Cardiac fibroblast (primary cell): ENCODE measurements around the gene FIGNL1.

ENCODE experiments used
- DNase-seq, 2 donors: peaks; one replicate each; pipeline versions ENCODE4 v3.0.0 to v3.0.0-alpha.2; 2010; ENCODE audit warnings: low read depth in 2 of 2
- H3K4me3 ChIP-seq, 2 donors: replicated peaks in 1 of 2; 1 replicate in 1 of 2; 2 replicates in 1 of 2; pipeline ENCODE4 v1.5.1; 2011; ENCODE audit warnings: low read depth in 2 of 2, low read length in 2 of 2, mild to moderate bottlenecking in 2 of 2, moderate library complexity in 1 of 2
- TF ChIP-seq, protein P1 (sequence below): IDR thresholded peaks from one replicate; pipeline ENCODE4 v1.5.1; 2011; ENCODE audit warnings: low read depth, mild to moderate bottlenecking, low read length, inconsistent platforms

FIGNL1 gene

DNA sequence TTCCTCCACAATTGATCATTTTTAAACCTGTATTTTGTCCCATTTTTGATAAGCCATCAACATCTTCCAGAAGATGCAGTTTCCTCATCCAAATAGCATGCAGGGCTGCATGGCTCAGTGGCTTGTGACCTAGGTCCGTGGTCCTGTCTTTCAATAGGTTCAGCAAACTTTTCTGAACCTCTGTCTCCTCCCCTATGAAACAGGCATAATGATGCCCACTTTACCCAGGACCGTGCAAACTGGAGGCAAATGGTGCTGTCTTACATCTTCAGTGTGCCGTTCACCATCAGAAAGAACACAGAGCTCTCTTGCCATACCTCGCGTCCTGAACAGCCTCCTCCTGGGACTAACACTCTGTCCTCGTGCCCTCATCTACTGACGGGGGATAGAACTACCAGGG is 22.3 kb upstream of the FIGNL1 start:
- DNase-seq, result no peak
- H3K4me3 ChIP-seq, result no peak overlapping the region
- TF ChIP-seq, protein P1, sequence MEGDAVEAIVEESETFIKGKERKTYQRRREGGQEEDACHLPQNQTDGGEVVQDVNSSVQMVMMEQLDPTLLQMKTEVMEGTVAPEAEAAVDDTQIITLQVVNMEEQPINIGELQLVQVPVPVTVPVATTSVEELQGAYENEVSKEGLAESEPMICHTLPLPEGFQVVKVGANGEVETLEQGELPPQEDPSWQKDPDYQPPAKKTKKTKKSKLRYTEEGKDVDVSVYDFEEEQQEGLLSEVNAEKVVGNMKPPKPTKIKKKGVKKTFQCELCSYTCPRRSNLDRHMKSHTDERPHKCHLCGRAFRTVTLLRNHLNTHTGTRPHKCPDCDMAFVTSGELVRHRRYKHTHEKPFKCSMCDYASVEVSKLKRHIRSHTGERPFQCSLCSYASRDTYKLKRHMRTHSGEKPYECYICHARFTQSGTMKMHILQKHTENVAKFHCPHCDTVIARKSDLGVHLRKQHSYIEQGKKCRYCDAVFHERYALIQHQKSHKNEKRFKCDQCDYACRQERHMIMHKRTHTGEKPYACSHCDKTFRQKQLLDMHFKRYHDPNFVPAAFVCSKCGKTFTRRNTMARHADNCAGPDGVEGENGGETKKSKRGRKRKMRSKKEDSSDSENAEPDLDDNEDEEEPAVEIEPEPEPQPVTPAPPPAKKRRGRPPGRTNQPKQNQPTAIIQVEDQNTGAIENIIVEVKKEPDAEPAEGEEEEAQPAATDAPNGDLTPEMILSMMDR, result no peak

DNA sequence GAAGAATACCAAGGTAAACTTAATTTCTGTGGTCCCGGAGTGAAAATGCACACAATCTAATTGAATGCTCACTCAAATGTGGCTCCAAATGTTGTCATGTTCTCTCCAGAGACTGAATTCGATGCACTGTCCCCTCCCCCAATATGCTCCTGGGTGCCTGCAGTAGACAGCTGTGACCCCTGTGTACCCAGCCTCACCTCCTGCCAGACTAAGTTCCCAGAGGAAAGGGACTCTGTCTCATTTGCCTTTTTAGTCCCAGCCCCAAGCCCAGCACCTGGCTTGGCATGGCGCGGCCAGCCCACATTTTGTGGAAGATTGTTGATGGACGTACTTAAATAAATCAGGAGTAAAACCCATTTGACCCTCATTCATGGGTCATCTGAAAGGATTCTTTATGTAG is 21.8 kb upstream of the FIGNL1 start:
- no peak for DNase-seq
- TF ChIP-seq, protein P1, result no peak

DNA sequence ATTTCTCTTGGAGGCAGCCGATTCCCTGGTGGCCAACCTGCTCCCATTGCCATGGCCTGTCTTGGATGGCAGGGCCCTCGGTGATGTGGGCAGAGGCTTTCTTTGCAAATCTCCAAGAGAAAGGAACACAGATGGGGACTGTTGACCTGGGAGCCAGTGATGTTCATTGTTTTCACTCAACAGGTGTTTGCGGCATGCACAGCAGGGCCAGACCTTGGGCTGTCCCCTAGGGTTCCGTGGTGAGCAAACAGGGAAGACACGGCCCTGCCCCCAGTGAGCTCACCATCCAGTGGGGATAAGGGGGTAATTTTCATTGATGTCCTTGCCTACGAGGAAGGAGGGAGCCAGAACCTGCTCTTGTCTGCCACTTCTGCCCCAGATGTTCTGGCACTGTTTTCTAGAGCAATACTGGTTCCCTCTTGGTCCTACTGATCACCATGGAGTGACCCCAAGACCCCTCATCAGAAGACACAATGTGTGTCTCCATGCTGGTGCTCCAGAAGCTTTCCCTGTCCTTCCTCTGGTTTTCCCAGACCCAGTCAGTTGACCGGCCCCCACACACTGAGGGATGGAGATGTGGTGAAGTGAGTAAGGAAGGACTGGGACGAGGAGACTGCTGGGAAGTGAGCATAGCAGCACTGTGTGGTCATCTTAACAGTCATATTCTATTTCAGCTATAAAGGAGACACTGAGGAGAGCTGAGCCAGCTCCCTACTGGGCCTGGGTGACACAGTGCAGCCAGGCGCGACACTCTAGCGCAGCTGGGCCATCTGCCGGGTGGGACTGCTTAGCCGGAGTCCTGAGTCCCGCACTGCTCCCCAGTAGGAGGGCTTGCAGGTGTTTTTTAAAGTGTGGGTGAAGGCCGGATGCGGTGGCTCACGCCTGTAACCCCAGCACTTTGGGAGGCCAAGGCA is 20.4 kb upstream of the FIGNL1 start:
- no peak overlapping the region for H3K4me3 ChIP-seq
- TF ChIP-seq, protein P1, result no peak
- DNase-seq, result no peak

More for the DNA sequence above, 21.8 kb upstream of the FIGNL1 start:
- H3K4me3 ChIP-seq, result no peak overlapping the region

DNA sequence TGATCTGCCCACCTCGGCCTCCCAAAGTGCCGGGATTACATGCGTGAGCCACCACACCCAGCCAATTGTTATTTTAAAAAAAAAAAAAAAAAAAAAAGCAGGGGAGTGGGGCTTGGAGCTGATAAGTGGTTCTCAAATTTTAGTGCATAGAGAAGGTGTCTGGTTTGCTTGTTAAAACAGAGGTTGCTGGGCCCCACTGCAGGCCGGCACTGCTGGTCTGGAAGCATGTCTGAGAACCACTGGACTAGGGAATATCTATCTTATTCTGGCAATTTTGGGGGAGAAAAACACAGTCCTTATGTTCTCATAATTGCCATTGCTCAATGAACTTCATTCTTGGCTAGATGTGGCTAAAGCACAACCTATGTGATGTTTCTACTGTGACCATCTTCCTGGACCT is 19.0 kb upstream of the FIGNL1 start:
- DNase-seq, result no peak
- no peak overlapping the region for H3K4me3 ChIP-seq
- TF ChIP-seq, protein P1, result no peak

DNA sequence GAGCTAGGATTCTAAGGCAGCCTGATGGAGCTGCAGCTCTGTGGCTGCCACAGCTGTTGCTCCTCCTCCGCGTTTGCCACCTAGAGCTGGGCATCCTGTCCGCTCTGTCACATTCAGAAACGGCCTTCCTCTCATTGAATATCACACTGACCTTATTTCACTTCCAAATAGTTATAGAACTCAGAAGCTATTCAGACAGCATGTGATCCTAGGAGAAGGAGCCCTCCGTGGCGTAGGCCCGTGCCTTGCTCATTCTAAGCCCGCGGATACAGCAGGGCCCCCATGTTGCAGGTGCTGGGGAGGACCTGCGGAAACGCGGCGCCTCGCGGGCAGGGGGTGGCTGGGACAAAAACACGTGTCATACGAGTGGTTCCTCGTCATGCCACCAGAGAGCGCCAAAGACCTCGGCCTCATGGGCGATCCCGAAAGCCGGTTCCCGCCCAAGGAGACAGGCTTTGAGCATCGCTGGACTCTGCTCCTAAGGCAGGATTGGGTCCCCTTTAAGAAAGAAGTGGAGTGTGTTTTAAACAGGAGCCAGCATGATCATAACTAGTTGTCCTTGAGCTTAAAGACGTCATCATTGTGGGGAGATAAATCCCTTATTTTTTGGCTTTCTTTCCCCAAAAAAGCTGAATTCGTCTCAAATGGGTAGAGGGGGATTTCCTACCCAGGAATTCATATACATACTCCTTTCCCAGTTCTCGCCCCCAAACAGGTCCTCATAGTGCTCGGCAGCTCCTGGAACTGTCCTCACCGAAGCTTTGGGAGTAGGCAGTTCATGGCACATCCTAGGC is 17.9 kb upstream of the FIGNL1 start:
- H3K4me3 ChIP-seq, result no peak overlapping the region
- TF ChIP-seq, protein P1, result peak; percentile 87
- DNase-seq, result peak; percentile 77 to 80

DNA sequence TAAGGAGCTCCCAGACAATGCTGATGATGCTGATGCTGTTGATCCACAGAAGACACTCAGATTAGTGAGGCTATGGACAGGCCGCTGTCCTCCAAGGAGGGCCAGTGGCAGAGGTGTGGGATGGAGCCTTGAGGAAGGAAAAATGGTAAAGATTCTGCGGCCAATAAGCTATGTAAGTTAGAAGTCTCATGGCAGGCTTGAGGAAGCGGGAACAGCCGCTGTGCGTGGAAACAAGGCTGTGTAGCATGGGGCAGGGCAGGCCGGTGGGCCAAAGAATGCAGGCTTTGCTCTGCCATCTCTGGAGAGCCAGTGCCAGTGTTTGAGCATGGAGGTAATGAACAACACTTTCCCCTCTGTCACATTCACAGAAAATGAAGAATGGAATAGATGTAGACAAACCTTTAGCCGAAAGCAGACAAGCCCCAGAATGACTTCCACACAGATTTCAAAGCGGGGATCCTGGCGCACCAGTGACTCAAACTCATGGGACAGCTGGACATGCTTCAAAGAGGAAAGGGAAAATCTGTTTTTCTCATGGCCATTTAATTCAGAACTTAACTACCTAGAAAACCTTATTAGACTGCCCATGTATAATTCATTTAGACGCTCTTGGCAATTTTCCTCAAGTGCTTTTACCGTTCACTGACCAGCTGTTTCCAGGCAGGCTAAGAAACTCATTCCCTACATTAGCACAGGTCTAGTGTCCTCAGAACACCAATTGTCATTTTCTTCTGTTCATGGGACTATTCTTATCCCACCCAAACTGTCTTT is 16.9 kb upstream of the FIGNL1 start:
- DNase-seq, result no peak
- TF ChIP-seq, protein P1, result no peak
- no peak overlapping the region for H3K4me3 ChIP-seq
